NCI-H146 (cell line): ENCODE data around the gene CELF5.

Experiments used
- DNase-seq: peaks from one replicate; lab custom pipeline; 2025; lab: John Stamatoyannopoulos, UW

Gene CELF5

DNA sequence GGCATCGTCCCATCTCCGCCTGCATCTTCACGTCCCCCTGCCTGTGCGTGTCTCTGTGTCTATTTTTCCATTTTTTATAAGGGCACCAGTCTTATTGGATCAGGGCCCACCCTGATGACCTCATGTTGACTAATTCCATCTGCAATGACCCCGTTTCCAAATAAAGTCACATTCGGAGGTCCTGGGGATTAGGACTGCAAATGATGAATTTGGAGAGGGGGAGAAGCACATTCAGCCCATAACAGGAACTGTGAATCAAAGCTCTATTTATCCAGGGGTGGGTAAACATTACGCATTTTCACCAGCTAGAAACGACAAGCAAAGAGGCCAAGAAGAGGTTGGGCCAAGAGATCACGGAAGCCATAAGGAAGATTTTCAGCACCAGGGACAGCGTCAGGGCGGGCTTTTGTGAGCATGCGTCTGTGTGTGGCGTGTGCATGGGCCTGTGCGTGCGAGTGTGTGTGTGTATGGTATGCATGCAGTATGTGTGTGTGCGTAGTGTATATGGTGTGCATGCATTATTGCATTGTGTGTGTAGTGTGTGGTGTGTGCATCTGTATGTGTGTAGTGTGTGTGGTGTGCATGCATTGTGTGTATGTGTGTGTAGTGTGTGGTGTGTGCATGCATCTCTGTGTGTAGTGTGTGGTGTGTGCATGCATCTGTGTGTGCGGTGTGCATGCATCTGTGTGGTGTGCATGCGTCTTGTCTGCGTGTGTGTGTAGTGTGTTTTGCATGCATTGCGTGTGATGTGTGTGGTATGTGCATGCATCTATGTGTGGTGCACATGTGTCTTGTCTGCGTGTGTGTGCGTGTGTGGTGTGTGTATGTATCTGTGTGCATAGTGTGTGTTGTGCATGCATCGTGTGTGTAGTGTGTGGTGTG, 19.6 kb downstream of the CELF5 start:
- no peak for DNase-seq

GRCh38 chr19:3245050-3245449, 20.6 kb downstream of the CELF5 start:
- no peak for DNase-seq

GRCh38 chr19:3248728-3249326, 24.4 kb downstream of the CELF5 start:
- DNase-seq: peak; percentile 41

GRCh38 chr19:3249408-3249807, 24.9 kb downstream of the CELF5 start:
- DNase-seq: no peak

DNA sequence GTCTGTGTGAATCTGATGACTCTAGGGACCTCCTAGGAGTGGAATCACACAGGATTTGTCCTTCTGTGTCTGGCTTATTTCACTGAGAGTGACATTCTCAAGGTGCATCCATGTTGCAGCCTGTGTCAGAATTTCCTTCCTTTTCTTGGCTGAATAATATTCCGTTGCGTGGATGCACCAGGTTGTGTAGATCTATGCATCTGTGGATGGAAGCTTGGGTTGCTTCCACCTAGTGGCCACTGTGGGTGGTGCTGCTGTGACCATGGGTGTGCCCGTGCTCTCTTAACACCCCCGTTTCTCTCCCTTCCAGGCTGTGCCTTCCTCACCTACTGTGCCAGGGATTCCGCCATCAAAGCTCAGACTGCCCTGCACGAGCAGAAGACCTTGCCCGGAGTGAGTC, 26.2 kb downstream of the CELF5 start:
- DNase-seq: no peak

- DNase-seq: no peak
Observed at GRCh38 chr19:3251229-3251628, 26.8 kb downstream of the CELF5 start.

GRCh38 chr19:3252650-3253049, 28.2 kb downstream of the CELF5 start:
- DNase-seq: no peak

DNA sequence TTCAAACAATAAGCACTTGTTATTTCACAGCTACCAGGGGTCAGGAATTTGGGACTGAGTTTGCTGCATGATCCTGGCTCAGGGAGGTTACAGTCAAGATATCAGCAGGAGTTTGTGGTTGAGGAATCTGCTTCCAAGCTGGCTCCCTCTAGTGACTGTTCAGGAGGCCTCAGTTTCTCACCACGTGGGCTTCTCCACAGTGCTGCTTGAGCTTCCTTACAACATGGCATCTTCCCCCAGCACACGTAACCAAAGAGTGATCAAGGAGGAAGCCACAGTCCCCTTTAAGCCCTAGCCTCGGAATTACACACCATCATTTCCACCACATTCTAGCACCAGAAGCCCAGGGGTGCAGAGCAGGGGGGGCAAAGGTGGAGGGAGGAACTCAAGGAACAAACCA, 28.8 kb downstream of the CELF5 start:
- DNase-seq: no peak

DNA sequence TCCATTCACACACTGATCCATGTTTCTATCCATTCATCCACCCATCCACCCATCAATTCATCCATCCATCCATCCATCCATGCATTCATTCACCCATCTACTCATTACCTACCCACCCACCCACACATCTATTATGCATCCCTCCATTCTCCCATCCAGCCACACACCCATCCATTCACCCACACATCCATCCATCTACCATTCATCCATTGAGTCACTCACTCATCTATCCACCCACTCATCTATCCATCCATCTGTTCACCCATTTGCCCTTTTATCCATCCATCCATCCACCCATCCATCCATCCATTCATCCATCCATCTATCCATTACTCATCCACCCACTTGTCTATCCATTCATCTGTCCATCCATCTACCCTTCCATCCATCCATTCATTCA, 30.1 kb downstream of the CELF5 start:
- DNase-seq: no peak

GRCh38 chr19:3257071-3257470, 32.6 kb downstream of the CELF5 start:
- no peak for DNase-seq

DNA sequence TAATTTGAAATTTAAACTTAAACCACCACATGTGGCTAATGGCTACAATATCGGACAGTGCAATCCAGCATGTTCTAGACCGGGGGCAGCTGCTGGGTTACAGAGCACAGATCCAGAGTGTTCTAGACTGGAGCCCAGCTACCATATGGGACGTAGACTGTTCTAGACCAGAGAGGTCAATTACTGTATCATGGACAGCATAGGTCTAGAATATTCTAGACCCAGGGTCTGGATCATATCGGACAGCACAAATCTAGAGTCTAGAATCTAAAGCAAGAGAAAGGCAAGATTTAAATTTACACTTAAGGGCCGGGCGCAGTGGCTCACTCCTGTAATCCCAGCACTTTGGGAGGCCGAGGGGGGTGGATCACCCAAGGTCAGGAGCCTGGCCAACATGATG, 37.9 kb downstream of the CELF5 start:
- DNase-seq: no peak

DNA sequence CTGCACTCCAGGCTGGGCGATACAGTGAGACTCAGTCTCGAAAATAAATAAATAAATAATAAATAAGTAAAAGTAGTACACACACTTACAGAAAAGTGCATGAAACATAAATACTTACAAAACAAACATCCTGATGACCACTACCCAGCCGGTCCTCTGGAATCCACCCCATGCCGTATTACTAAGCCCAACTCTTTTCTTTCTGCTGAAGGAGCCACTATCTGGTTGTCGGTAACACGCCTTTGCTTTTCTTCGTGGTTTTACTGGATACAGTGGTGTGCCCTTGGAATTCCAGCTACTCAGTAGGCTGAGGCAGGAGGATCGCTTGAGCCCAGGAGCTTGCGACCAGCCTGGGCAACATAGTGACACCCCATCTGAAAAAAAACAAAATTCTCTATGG, 39.4 kb downstream of the CELF5 start:
- DNase-seq: no peak

- DNase-seq: no peak
Observed at GRCh38 chr19:3265432-3265831, 41.0 kb downstream of the CELF5 start.

DNA sequence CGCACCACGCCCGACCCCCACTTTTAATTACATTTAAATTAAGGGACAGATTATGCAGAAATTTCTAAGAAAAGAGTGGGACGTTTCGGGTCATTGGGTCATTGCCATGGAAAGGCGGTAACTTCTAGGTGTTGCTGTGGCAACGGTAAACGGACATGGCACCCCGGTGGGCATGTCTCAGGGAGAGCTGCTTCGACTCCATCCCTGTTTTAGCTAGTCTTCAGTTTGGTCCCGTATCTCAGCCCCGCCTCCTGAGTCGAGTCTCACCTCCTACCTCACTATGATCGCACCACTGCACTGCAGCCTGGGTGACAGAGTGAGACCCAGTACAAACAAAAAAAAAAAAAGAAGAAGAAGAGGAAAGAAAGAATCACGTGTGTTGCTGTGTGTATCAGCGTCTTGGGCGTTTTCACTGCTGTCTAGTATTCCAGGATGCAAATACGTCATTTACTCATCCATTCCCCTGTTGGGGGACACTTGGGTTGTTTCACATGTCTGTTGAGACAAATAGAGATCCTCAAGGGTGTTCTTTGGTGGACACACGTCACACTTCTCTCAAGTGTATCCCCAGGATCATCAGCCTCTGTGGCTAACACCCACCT, 41.7 kb downstream of the CELF5 start:
- DNase-seq: no peak

- no peak for DNase-seq
Observed at GRCh38 chr19:3266792-3267514, 42.5 kb downstream of the CELF5 start.

GRCh38 chr19:3268326-3268725, 43.9 kb downstream of the CELF5 start:
- DNase-seq: no peak

- DNase-seq: no peak
Observed at GRCh38 chr19:3268763-3269162, 44.3 kb downstream of the CELF5 start.

DNA sequence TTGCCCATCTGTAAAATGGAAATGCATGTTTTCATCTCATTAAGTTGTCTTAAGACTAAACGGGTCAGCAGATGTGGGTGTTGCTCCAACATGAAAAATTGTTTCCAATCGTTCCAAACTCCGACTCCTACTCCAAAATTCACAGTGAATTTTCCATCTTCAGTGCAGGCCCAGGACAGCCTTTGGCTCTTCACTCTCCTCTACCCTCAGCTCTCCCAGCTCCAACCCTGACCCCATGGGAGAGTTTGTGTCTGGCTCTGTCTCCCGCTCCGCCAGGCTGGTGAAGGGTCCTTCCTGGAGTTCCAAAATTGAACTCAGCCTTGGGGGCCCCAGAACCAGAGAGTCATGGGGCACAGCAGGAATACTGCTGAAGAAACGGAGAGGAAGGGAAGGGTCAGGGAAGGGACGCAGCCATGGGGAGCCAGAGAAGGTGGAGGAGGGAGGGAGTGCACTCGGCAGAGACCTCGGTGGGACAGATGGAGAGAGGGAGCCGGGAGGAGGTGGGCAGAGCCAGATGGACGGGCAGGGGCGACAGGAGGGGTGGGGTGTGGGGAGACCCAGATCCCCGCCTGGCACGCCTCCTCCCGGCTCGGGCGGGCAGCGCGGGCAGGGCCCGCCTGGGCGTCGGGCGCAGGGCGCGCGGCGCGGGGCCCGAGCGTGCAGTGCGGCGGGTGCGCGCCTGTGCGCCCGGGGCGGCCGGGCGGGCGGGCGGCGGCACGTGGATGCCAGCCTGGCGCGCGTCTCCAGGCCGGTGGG, 45.6 kb downstream of the CELF5 start:
- no peak for DNase-seq

DNA sequence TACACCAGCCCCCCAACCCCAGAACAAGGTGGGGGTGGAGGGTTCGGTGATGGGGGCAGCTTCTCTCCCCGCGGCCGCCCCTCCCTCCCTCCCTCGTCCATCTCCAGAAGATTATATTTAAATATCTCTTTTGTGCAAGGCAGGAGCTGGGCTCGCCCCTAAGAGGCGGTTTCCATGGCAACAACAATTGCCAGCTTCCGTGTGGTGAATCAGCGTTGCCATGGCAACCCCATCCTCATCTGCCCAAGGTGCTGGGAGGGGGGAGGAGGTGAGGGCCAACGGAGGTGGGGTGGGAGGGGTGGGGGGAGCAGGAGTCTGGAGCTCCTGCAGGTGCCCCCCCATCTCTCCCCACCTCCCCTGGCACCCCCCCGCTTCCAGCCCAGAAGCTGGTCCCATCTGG, 46.4 kb downstream of the CELF5 start:
- peak; percentile 91 for DNase-seq

- DNase-seq: no peak
Observed at GRCh38 chr19:3272401-3272931, 48.0 kb downstream of the CELF5 start.

DNA sequence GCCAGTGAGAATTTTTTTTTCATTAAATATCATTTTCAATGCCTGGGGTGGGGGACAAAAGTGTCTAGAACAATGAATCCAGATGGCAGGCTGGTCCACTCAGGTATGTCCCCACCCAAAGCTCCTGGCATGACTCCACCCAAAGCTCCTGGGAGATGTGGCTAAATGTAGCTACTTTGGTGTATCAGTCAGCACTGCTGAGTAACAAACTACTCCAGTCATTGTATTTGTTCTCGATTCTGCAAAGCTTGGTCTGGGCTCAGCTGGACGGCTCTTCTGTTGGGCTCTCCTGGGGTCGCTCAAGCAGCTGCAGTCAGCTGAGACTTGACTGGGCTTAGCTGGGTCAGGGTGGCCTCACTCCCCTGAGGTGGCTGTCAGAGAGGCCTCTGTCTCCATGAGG, 48.5 kb downstream of the CELF5 start:
- no peak for DNase-seq
